K562 (cell line): ENCODE measurements around the gene MEAF6. TPM values are rescaled to one million over a fixed set of nuclear protein-coding genes. Genes with fewer than 3 reads are reported as not detected.

Experiments
- ARHGAP35 ChIP-seq: fragments of 450-650 bp; IDR thresholded peaks from 2 replicates; pipeline ENCODE4 v1.6.1; 2018; ENCODE audit not compliant: partially characterized antibody
- ARID2 ChIP-seq: fragments of 450-650 bp; IDR thresholded peaks from 2 replicates; pipeline ENCODE4 v1.6.1; 2017; ENCODE audit warnings: antibody characterized with exemption, mild to moderate bottlenecking
- CREB3 ChIP-seq: fragments of 450-650 bp; conservative IDR thresholded peaks from 2 replicates; pipeline ENCODE4 v1.6.1; 2016; ENCODE audit warnings: missing genetic modification characterization, low read depth, mild to moderate bottlenecking, missing compliant biosample characterization, moderate library complexity
- DACH1 ChIP-seq: fragments of 450-650 bp; IDR thresholded peaks from 2 replicates; pipeline ENCODE4 v1.6.1; 2018; ENCODE audit not compliant: partially characterized antibody
- EP400 ChIP-seq: fragments of 450-650 bp; IDR thresholded peaks from 2 replicates; pipeline ENCODE4 v1.6.1; 2017; ENCODE audit warnings: antibody characterized with exemption, mild to moderate bottlenecking, moderate library complexity
- FOS ChIP-seq: IDR thresholded peaks from 3 replicates; pipeline ENCODE4 v1.6.1; 2011; ENCODE audit not compliant: insufficient read length; ENCODE audit errors: extremely low read depth
- FOXJ3 ChIP-seq: sonication (generic); formaldehyde crosslinking; IDR thresholded peaks from 2 replicates; pipeline ENCODE4 v1.4.0; 2020; ENCODE audit warnings: mild to moderate bottlenecking, missing genetic modification reagents
- FOXP1 ChIP-seq: sonication (generic); formaldehyde crosslinking; IDR thresholded peaks from 2 replicates; pipeline ENCODE4 v1.8.0; 2022; ENCODE audit warnings: mild to moderate bottlenecking, missing genetic modification reagents
- FUS ChIP-seq: fragments of 200-400 bp; formaldehyde crosslinking; optimal IDR thresholded peaks from 2 replicates; pipeline ENCODE3; 2017; ENCODE audit warnings: low read depth, low read length
- HBP1 ChIP-seq: fragments of 450-650 bp; formaldehyde crosslinking; IDR thresholded peaks from 2 replicates; pipeline ENCODE4 v1.4.0; 2022; ENCODE audit warnings: missing genetic modification characterization
- HCFC1 ChIP-seq: IDR thresholded peaks from 2 replicates; pipeline ENCODE4 v1.6.1; 2012; ENCODE audit warnings: low read depth, low read length, improper control_type of control experiment
- HIVEP1 ChIP-seq: fragments of 250-450 bp; sonication (Bioruptor Pico); IDR thresholded peaks from 2 replicates; pipeline ENCODE4 v1.4.0; 2020; ENCODE audit warnings: mild to moderate bottlenecking
- HNRNPL ChIP-seq: fragments of 200-400 bp; formaldehyde crosslinking; IDR thresholded peaks from 2 replicates; pipeline ENCODE4 v1.6.1; 2017; ENCODE audit warnings: low read depth, mild to moderate bottlenecking, low read length
- KDM4B ChIP-seq, 2 experiments: fragments of 450-650 bp in 1 of 2; sonication (generic) in 1 of 2; IDR thresholded peaks; 2 replicates each; pipeline ENCODE4 v1.6.1; 2016 to 2017; ENCODE audit warnings: borderline replicate concordance in 2 of 2, antibody characterized with exemption in 1 of 2, low read depth in 1 of 2, mild to moderate bottlenecking in 1 of 2
- LEF1 ChIP-seq: fragments of 450-650 bp; IDR thresholded peaks from 2 replicates; pipeline ENCODE4 v1.6.1; 2016; ENCODE audit warnings: mild to moderate bottlenecking
- NR0B1 ChIP-seq: fragments of 450-650 bp; IDR thresholded peaks from one replicate; pipeline ENCODE4 v1.6.1; 2018; ENCODE audit warnings: mild to moderate bottlenecking, moderate library complexity; ENCODE audit not compliant: partially characterized antibody
- NR2C1 ChIP-seq, 2 experiments: fragments of 450-650 bp; IDR thresholded peaks; 2 replicates each; pipeline ENCODE4 v1.6.1; 2017; ENCODE audit warnings: mild to moderate bottlenecking in 2 of 2, antibody characterized with exemption in 1 of 2, inconsistent platforms in 1 of 2, missing compliant biosample characterization in 1 of 2, missing genetic modification characterization in 1 of 2
- PRPF4 ChIP-seq: fragments of 200-400 bp; formaldehyde crosslinking; IDR thresholded peaks from one replicate; pipeline ENCODE4 v1.6.1; 2017; ENCODE audit warnings: low read length, low read depth, mild to moderate bottlenecking; ENCODE audit not compliant: insufficient read depth, poor library complexity, severe bottlenecking
- RBM22 ChIP-seq: fragments of 200-400 bp; formaldehyde crosslinking; IDR thresholded peaks from 2 replicates; pipeline ENCODE4 v1.6.1; 2018; ENCODE audit warnings: low read length, low read depth; ENCODE audit not compliant: poor library complexity, severe bottlenecking
- RBM34 ChIP-seq: fragments of 200-400 bp; formaldehyde crosslinking; IDR thresholded peaks from 2 replicates; pipeline ENCODE4 v1.6.1; 2018; ENCODE audit warnings: low read length, borderline replicate concordance; ENCODE audit not compliant: insufficient read depth
- RBM39 ChIP-seq: fragments of 200-400 bp; formaldehyde crosslinking; optimal IDR thresholded peaks from 2 replicates; pipeline ENCODE3; 2018; ENCODE audit warnings: low read depth, low read length
- SPI1 ChIP-seq: IDR thresholded peaks from 2 replicates; pipeline ENCODE4 v1.6.1; 2011; ENCODE audit warnings: low read depth, low read length, control low read depth, borderline replicate concordance
- STAG1 ChIP-seq: sonication (generic); formaldehyde crosslinking; IDR thresholded peaks from 2 replicates; pipeline ENCODE4 v1.5.0; 2020; ENCODE audit warnings: missing genetic modification reagents, borderline replicate concordance
- ZNF232 ChIP-seq: sonication (generic); formaldehyde crosslinking; IDR thresholded peaks from 2 replicates; pipeline ENCODE4 v1.8.0; 2022; ENCODE audit warnings: mild to moderate bottlenecking, missing genetic modification reagents
- ZNF696 ChIP-seq: fragments of 250-450 bp; sonication (Bioruptor Pico); conservative IDR thresholded peaks from 2 replicates; pipeline ENCODE4 v1.4.0; 2020; ENCODE audit warnings: mild to moderate bottlenecking, moderate library complexity
- polyA plus RNA-seq, 8 experiments: library from polyadenylated mRNA; depleted of rRNA in 4 of 8; stranded (reverse) in 5 of 8; unstranded in 3 of 8; fragments of >200 nt; fragmentation: Nextera tagmentation in 2 of 8; fragmentation: Illumina TruSeq in 1 of 8; extraction: Ambion mirVana in 2 of 8; extraction: Trizol in 1 of 8; gene quantifications; 2 replicates each; pipeline versions ENCODE4 v1.2.1 to v1.2.3, GENCODE V29; 2011 to 2014; ENCODE audit warnings: inconsistent platforms in 1 of 8, missing spikeins in 1 of 8
- total RNA-seq, 7 experiments: library from RNA; depleted of rRNA in 6 of 7; stranded (reverse); fragments of >200 nt in 6 of 7; fragmentation: Illumina TruSeq in 2 of 7; extraction: Trizol in 2 of 7; gene quantifications; 2 replicates each; pipeline versions ENCODE4 v1.2.1 to v1.2.3, GENCODE V29; 2011 to 2021; ENCODE audit warnings: low replicate concordance in 1 of 7

The MEAF6 gene
- total and polyA plus RNA-seq, 9 of the 15 experiments (the other 6 are each of a cell fraction or from before 2014, with no cell fraction given) = 55.0 to 151 (median 92.3) TPM

- no peak for TF ChIP-seq CREB3 (tag)
- 0 out of 2 replicates have a peak, but pooled peaks have one; percentile 17 for TF ChIP-seq HIVEP1 (CRISPR knock-in tag)
- TF ChIP-seq FOXP1 = peak; percentile 54; the same call in 1 of the 2 replicates
- no peak for TF ChIP-seq HBP1 (CRISPR knock-in tag)
- no peak for TF ChIP-seq STAG1 (CRISPR knock-in tag)
- 0 out of 2 replicates have a peak, but pooled peaks have one; percentile 18 for TF ChIP-seq ZNF232
- no peak for TF ChIP-seq FUS
- TF ChIP-seq HCFC1 = peak; percentile 83
- TF ChIP-seq FOS = no peak
- no peak for TF ChIP-seq ARHGAP35
- TF ChIP-seq LEF1 = no peak; the same call in 1 of the 2 replicates
- TF ChIP-seq RBM22 = no peak
- peak; percentile 93 for TF ChIP-seq EP400
- no peak for TF ChIP-seq NR0B1
- no peak for TF ChIP-seq ZNF696 (CRISPR knock-in tag)
- TF ChIP-seq HNRNPL = no peak
- TF ChIP-seq ARID2 = no peak
- peak; percentile 99 for TF ChIP-seq NR2C1 (IDR thresholded peaks at IDR 0.05)
- TF ChIP-seq NR2C1 (tag; IDR thresholded peaks at IDR 0.05) = peak; percentile 100
- TF ChIP-seq RBM34 = no peak
- no peak for TF ChIP-seq FOXJ3
- TF ChIP-seq RBM39 = no peak
- no peak for TF ChIP-seq PRPF4
- peak; percentile 16 for TF ChIP-seq DACH1
- peak in 1 of 2 experiments; percentile 91; a peak in 1 of 4 replicates for TF ChIP-seq KDM4B (IDR thresholded peaks at IDR 0.05; ENCODE audit: borderline replicate concordance in 2 of 2, low read depth in 1 of 2)
- peak; percentile 80 for TF ChIP-seq SPI1
These were observed 39.6 kb upstream of the MEAF6 start, which contains the start of gene SNIP1 (continued) for GRCh38 chr1:37553927-37554808.
